Endothelial cell of umbilical vein (primary cell): Measurements from ENCODE around the gene S100A10. TPM values are rescaled to one million over a fixed set of nuclear protein-coding genes. Genes with fewer than 3 reads are reported as not detected.

Experiments
- BruUV-seq: library from RNA; stranded (reverse); fragments of 400-500 nt; replicated peaks from 2 replicates; lab custom pipeline; 2021; lab: Mats Ljungman, UMichigan
- CTCF ChIA-PET: fragments of 300-600, 350-600 bp; sonication (Branson Sonifier 250); formaldehyde crosslinking; loops from one replicate; lab custom pipeline; 2021; ENCODE audit warnings: antibody characterized with exemption, inconsistent platforms; lab: Charles Lee
- POLR2A ChIA-PET: fragments of 300-600, 350-600 bp; sonication (Branson Sonifier 250); formaldehyde crosslinking; loops from one replicate; lab custom pipeline; 2021; ENCODE audit warnings: antibody characterized with exemption, inconsistent platforms; lab: Charles Lee
- DNase-seq: peaks from one replicate; pipeline ENCODE4 v3.0.0-alpha.2; 2011; ENCODE audit warnings: low read depth, low spot score
- FAIRE-seq: peaks from 2 replicates; lab custom pipeline; 2011; peaks lifted over from hg19 to GRCh38; lab: Jason Lieb, UNC
- H2AFZ ChIP-seq: 2 replicates; pipeline ENCODE4 v1.6.0; 2012; ENCODE audit warnings: low read depth, low read length, control low read depth, inconsistent platforms
- H3K27ac ChIP-seq: 2 replicates; pipeline ENCODE4 v1.5.1; 2011; ENCODE audit warnings: low read depth, mild to moderate bottlenecking, control low read depth, low read length, moderate library complexity; ENCODE audit not compliant: insufficient read depth
- H3K27me3 ChIP-seq, 2 experiments: 2 replicates each; pipeline versions ENCODE4 v1.6.0 to v1.6.1; 2011; ENCODE audit warnings: low read length in 2 of 2, mixed read lengths in 1 of 2; ENCODE audit not compliant: control insufficient read depth in 2 of 2, insufficient read depth in 2 of 2
- H3K36me3 ChIP-seq, 2 experiments: 2 replicates in 1 of 2; 3 replicates in 1 of 2; pipeline ENCODE4 v1.5.1; 2011; ENCODE audit warnings: low read length in 2 of 2, mild to moderate bottlenecking in 1 of 2, moderate library complexity in 1 of 2; ENCODE audit not compliant: control insufficient read depth in 2 of 2, insufficient read depth in 2 of 2; ENCODE audit errors: extremely low read depth in 1 of 2
- H3K4me1 ChIP-seq: 3 replicates; pipeline ENCODE4 v1.5.1; 2011; ENCODE audit warnings: mild to moderate bottlenecking, low read length; ENCODE audit not compliant: control insufficient read depth, insufficient read depth; ENCODE audit errors: extremely low read depth
- H3K4me2 ChIP-seq: 2 replicates; pipeline ENCODE4 v1.6.1; 2011; ENCODE audit warnings: low read length, control low read depth, mixed read lengths; ENCODE audit not compliant: insufficient read depth
- H3K4me3 ChIP-seq, 3 experiments: fragments of 200-600 bp in 1 of 3; sonication (generic), shearing (Covaris generic) in 1 of 3; replicated peaks in 1 of 3; 2 replicates each; pipeline ENCODE4 v1.5.1; 2011 to 2016; ENCODE audit warnings: control low read depth in 3 of 3, low read length in 3 of 3, mild to moderate bottlenecking in 2 of 3, inconsistent platforms in 1 of 3, low read depth in 1 of 3, moderate library complexity in 1 of 3; ENCODE audit not compliant: insufficient read depth in 1 of 3
- H3K79me2 ChIP-seq: 2 replicates; pipeline ENCODE4 v1.6.0; 2012; ENCODE audit warnings: low read length, inconsistent platforms; ENCODE audit not compliant: control insufficient read depth, insufficient read depth
- H3K9ac ChIP-seq: replicated peaks from 2 replicates; pipeline ENCODE3; 2011; ENCODE audit warnings: low read length, control low read depth; ENCODE audit not compliant: insufficient read depth; ENCODE audit errors: extremely low read depth
- H3K9me1 ChIP-seq: replicated peaks from 3 replicates; pipeline ENCODE4 v1.6.0; 2011; ENCODE audit warnings: mild to moderate bottlenecking, low read length; ENCODE audit not compliant: control insufficient read depth, insufficient read depth; ENCODE audit errors: extremely low read depth
- H3K9me3 ChIP-seq: replicated peaks from 2 replicates; pipeline ENCODE4 v1.5.1; 2012; ENCODE audit warnings: low read length, inconsistent platforms; ENCODE audit not compliant: control insufficient read depth, insufficient read depth
- H4K20me1 ChIP-seq: replicated peaks from 2 replicates; pipeline ENCODE3; 2011; ENCODE audit warnings: mild to moderate bottlenecking, low read length; ENCODE audit not compliant: control insufficient read depth, insufficient read depth; ENCODE audit errors: extremely low read depth
- EZH2 ChIP-seq: IDR thresholded peaks from 2 replicates; pipeline ENCODE4 v1.6.1; 2012; ENCODE audit warnings: borderline replicate concordance, low read depth, mild to moderate bottlenecking, moderate library complexity, low read length, inconsistent platforms; ENCODE audit not compliant: severe bottlenecking
- FOS ChIP-seq: IDR thresholded peaks from 2 replicates; pipeline ENCODE4 v1.6.1; 2011; ENCODE audit warnings: mild to moderate bottlenecking, low read length, moderate library complexity, borderline replicate concordance; ENCODE audit not compliant: insufficient read depth
- GATA2 ChIP-seq: IDR thresholded peaks from 2 replicates; pipeline ENCODE4 v1.7.0; 2011; ENCODE audit warnings: low read depth, mild to moderate bottlenecking, moderate library complexity, mixed read lengths, low read length; ENCODE audit not compliant: insufficient read length, insufficient read depth
- JUN ChIP-seq: IDR thresholded peaks from 2 replicates; pipeline ENCODE4 v1.6.1; 2011; ENCODE audit warnings: borderline replicate concordance, low read depth; ENCODE audit not compliant: insufficient read length, insufficient read depth
- MYC ChIP-seq: IDR thresholded peaks from one replicate; pipeline ENCODE4 v1.6.1; 2011; ENCODE audit warnings: mild to moderate bottlenecking, low read depth, low read length
- POLR2A ChIP-seq: IDR thresholded peaks from 2 replicates; pipeline ENCODE4 v1.6.1; 2012; ENCODE audit warnings: low read depth, mild to moderate bottlenecking, control low read depth, low read length
- POLR2AphosphoS5 ChIP-seq: IDR thresholded peaks from 2 replicates; pipeline ENCODE4 v1.6.1; 2012; ENCODE audit warnings: low read depth, mild to moderate bottlenecking, control low read depth, low read length, moderate library complexity; ENCODE audit not compliant: insufficient read depth
- dilution Hi-C: fragments of 300-500 bp; cut with MboI; formaldehyde crosslinking; loops from one replicate; pipeline ENCODE4 v1.15.0; 2019; ENCODE audit warnings: low sequenced_read_pairs; ENCODE audit not compliant: extremely low pct_ligation_motif_present
- intact Hi-C: fragments of 100-400 bp; cut with micrococcal nuclease; formaldehyde crosslinking; loops from one replicate; pipeline ENCODE4 v1.10.0; 2022
- polyA plus RNA-seq, 4 experiments: library from polyadenylated mRNA; depleted of rRNA in 3 of 4; stranded (reverse) in 3 of 4; unstranded in 1 of 4; fragments of >200 nt; gene quantifications; 2 replicates each; pipeline versions ENCODE4 v1.2.1 to v1.2.3, GENCODE V29; 2011 to 2012; ENCODE audit warnings: missing spikeins in 1 of 4
- total RNA-seq: library from RNA; stranded (reverse); gene quantifications from 2 replicates; pipeline ENCODE4 v1.2.3, GENCODE V29; 2021
- TF ChIP-seq, protein P1 (sequence below): IDR thresholded peaks from 2 replicates; pipeline ENCODE4 v1.6.1; 2011; ENCODE audit not compliant: insufficient read depth, insufficient read length
- TF ChIP-seq, protein P2 (sequence below), 2 donors: IDR thresholded peaks; 1 replicate in 1 of 2; 2 replicates in 1 of 2; pipeline ENCODE4 v1.5.1; 2011; ENCODE audit warnings: low read length in 2 of 2, mild to moderate bottlenecking in 2 of 2, moderate library complexity in 2 of 2, control low read depth in 1 of 2, inconsistent platforms in 1 of 2, low read depth in 1 of 2; ENCODE audit not compliant: insufficient read depth in 1 of 2; ENCODE audit errors: extremely low read depth in 1 of 2

Gene S100A10
- total and polyA plus RNA-seq, 2 donors (not counting 3 experiments of a cell fraction or from before 2014, with no cell fraction given) = 76.8 to 779 TPM

DNA sequence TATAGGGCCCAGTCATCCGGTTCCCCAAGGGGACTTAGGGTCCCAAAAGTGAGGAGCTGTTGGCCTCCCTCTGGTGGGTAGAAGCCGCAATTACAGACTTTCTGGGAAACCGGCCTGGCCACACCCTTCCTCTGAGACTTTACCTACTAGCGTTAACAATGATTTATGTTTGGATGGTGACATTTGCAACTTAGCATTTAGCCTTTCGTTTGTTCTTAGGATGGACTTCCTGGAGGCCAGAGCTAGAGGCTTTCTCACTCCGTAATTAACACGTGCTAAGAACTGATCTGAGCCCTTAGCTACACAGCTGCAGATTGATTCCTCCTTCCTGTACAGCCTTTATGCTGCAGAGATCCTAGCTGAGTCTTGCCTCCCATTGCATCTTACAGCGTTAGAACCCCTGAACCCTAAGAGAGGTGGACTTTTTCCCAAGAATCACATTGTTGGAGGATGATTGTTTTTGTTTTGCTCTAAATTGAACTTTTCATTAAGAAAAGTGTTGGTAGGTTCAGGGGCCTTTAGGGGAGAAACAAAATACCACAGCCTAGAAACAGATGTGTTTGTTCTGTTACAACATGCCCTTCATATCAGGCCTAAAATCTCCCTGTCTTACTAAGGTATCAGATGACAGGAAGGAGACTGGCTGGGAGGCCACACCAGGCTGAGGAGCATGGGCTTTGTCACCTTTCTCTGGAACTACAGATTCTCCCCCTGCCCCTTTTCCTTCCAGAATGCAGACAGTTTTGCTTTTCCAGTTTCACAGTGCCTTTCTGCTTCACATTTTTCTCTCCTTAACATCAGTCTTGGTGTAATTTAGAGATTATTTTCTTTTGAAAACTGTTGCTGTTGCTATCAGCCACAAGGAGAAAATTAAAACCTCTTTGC, 41.2 kb upstream of the S100A10 start:
- H3K9me3 ChIP-seq = no peaks in the 10 kb centered on the region
- H2AFZ ChIP-seq = peak overlapping the region; percentile 5
- H3K79me2 ChIP-seq = peaks cover 34% of the 10 kb centered on the region
- no peaks in the 10 kb centered on the region for H3K9me1 ChIP-seq
- peak overlapping the region; percentile 55 to 99 (median 98) for H3K4me3 ChIP-seq
- no TSS peak for BruUV-seq
- peak overlapping the region; percentile 81 for H3K27ac ChIP-seq
- intact Hi-C loops = loop anchor here (1.0 to 5.0 kb wide), 2 partner anchors 101 to 1957 kb away; partner anchors contain the start of gene RPS27
- peaks cover 7 to 10% of the 10 kb centered on the region in 2 experiments for H3K27me3 ChIP-seq
- dilution Hi-C loops = no loop called here
- H4K20me1 ChIP-seq = no peaks in the 10 kb centered on the region
- H3K36me3 ChIP-seq = peaks cover 10 to 13% of the 10 kb centered on the region in 2 experiments
- TF ChIP-seq POLR2AphosphoS5 (peak; percentile 37), FOS (no peak), EZH2 (no peak), JUN (no peak), GATA2 (peak; percentile 89), POLR2A (peak; percentile 25), MYC (no peak)
- TF ChIP-seq, protein P1, sequence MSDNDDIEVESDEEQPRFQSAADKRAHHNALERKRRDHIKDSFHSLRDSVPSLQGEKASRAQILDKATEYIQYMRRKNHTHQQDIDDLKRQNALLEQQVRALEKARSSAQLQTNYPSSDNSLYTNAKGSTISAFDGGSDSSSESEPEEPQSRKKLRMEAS = no peak
- TF ChIP-seq, protein P2, sequence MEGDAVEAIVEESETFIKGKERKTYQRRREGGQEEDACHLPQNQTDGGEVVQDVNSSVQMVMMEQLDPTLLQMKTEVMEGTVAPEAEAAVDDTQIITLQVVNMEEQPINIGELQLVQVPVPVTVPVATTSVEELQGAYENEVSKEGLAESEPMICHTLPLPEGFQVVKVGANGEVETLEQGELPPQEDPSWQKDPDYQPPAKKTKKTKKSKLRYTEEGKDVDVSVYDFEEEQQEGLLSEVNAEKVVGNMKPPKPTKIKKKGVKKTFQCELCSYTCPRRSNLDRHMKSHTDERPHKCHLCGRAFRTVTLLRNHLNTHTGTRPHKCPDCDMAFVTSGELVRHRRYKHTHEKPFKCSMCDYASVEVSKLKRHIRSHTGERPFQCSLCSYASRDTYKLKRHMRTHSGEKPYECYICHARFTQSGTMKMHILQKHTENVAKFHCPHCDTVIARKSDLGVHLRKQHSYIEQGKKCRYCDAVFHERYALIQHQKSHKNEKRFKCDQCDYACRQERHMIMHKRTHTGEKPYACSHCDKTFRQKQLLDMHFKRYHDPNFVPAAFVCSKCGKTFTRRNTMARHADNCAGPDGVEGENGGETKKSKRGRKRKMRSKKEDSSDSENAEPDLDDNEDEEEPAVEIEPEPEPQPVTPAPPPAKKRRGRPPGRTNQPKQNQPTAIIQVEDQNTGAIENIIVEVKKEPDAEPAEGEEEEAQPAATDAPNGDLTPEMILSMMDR (IDR thresholded peaks at IDR 0.05; ENCODE audit: extremely low read depth in 1 of 2, insufficient read depth in 1 of 2, low read depth in 1 of 2, low read length in 2 of 2) = peak; percentile 66 to 74
- FAIRE-seq (peak; percentile 87), DNase-seq (peak; percentile 60)
- peak overlapping the region; percentile 92 for H3K4me2 ChIP-seq
- H3K4me1 ChIP-seq = peaks cover 21% of the 10 kb centered on the region
- peak overlapping the region; percentile 97 for H3K9ac ChIP-seq
- ChIA-PET CTCF (interaction anchor here (0.6 to 2.1 kb wide), 25 partner anchors 10 to 423 kb away, joined by 3 to 13 read pairs (median 6); partner anchors contain the start of gene S100A10), POLR2A (no interaction called here)
